NCI-H748 (cell line): ENCODE data around the gene FGR.
A peak's percentile ranks its signal among the peaks of the same experiment; 100 is the strongest.

ENCODE experiments used
- DNase-seq: peaks from one replicate; lab custom pipeline; 2025; ENCODE audit not compliant: unreplicated experiment; lab: John Stamatoyannopoulos, UW

The FGR gene

GRCh38 chr1:27589841-27590426 is 45.1 kb downstream of the FGR start:
- DNase-seq, result peak; percentile 11

GRCh38 chr1:27589441-27589840 is 45.5 kb downstream of the FGR start:
- DNase-seq, result no peak

GRCh38 chr1:27588256-27589232 is 46.4 kb downstream of the FGR start:
- no peak for DNase-seq

GRCh38 chr1:27585684-27586083 is 49.3 kb downstream of the FGR start:
- no peak for DNase-seq

GRCh38 chr1:27584453-27584852 is 50.5 kb downstream of the FGR start:
- DNase-seq, result no peak

- no peak for DNase-seq
These were observed 51.5 kb downstream of the FGR start for GRCh38 chr1:27583479-27583878.

- no peak for DNase-seq
These were observed 53.2 kb downstream of the FGR start for GRCh38 chr1:27581823-27582243.

GRCh38 chr1:27577504-27578188 is 57.3 kb downstream of the FGR start:
- no peak for DNase-seq

- DNase-seq, result no peak
These were observed 58.2 kb downstream of the FGR start for GRCh38 chr1:27576806-27577227.

GRCh38 chr1:27575840-27576331 is 59.1 kb downstream of the FGR start:
- no peak for DNase-seq

GRCh38 chr1:27574871-27575831 is 59.8 kb downstream of the FGR start:
- DNase-seq, result peak; percentile 57

- DNase-seq, result no peak
These were observed 60.8 kb downstream of the FGR start for GRCh38 chr1:27574001-27574781.

GRCh38 chr1:27572679-27573426 is 62.1 kb downstream of the FGR start:
- no peak for DNase-seq

- DNase-seq, result no peak
These were observed 62.8 kb downstream of the FGR start for GRCh38 chr1:27572019-27572678.

GRCh38 chr1:27571439-27572018 is 63.5 kb downstream of the FGR start:
- peak; percentile 17 for DNase-seq

- no peak for DNase-seq
These were observed 64.2 kb downstream of the FGR start for GRCh38 chr1:27570784-27571183.

GRCh38 chr1:27570356-27570755 is 64.6 kb downstream of the FGR start:
- no peak for DNase-seq
